GM18907 (cell line): ENCODE data around the gene ACAA1.
"Not testable (repeated sequence)": the region's sequence is repeated elsewhere in the genome, so short reads cannot be mapped to it uniquely, and the experiment has no call there.

Experiments used
- ATAC-seq: cut with Tn5 transposase; IDR thresholded peaks from one replicate; pipeline ENCODE4 v1.9.1; 2021; ENCODE audit warnings: mild to moderate bottlenecking, moderate library complexity; ENCODE audit not compliant: unreplicated experiment

Gene ACAA1

GRCh38 chr3:38083871-38084333, 53.0 kb downstream of the ACAA1 start:
- no peak for ATAC-seq

- ATAC-seq: not testable (repeated sequence)
These were observed 53.7 kb downstream of the ACAA1 start for GRCh38 chr3:38083254-38083653.

GRCh38 chr3:38082296-38082695, 54.6 kb downstream of the ACAA1 start:
- ATAC-seq: not testable (repeated sequence)

GRCh38 chr3:38077073-38077472, 59.9 kb downstream of the ACAA1 start:
- ATAC-seq: not testable (repeated sequence)
